ENCODE data around the gene OPN1MW.
"Not testable (repeated sequence)": the region's sequence is repeated elsewhere in the genome, so short reads cannot be mapped to it uniquely, and the experiment has no call there.

Gene OPN1MW

GRCh38 chrX:154182296-154182695 lies at the start of gene OPN1MW:
TSS of gene OPN1MW (plus strand) at chrX:154182596. CDS start at chrX:154182678, 82 bp downstream.
- H3K4me3 ChIP-seq; H3K36me3 ChIP-seq (replicated peaks); H3K4me1 ChIP-seq; DNase-seq (ENCODE audit: low spot score in 2 of 2); H3K27me3 ChIP-seq (ENCODE audit: low read depth); in situ Hi-C loops (cut with MboI; ENCODE audit: low sequenced_read_pairs); H3K9me3 ChIP-seq: not testable (repeated sequence)

GRCh38 chrX:154135458-154136229 lies 46.8 kb upstream of the OPN1MW start:
- H3K27me3 ChIP-seq (ENCODE audit: low read depth) = no peaks in the 10 kb centered on the region
- H3K36me3 ChIP-seq (replicated peaks) = no peaks in the 10 kb centered on the region
- DNase-seq (ENCODE audit: low spot score in 2 of 2) = no peak
- in situ Hi-C loops (cut with MboI; ENCODE audit: low sequenced_read_pairs) = loop anchor here (25.0 kb wide), 1 partner anchor 902 kb away; the partner anchor contains the start of gene FUNDC2
- H3K4me1 ChIP-seq = peaks cover 3% of the 10 kb centered on the region; the same call in 1 of the 2 replicates
- no peaks in the 10 kb centered on the region for H3K9me3 ChIP-seq
- H3K4me3 ChIP-seq = no peak overlapping the region

GRCh38 chrX:154136627-154137161 lies 45.7 kb upstream of the OPN1MW start:
- H3K4me1 ChIP-seq = peaks cover 3% of the 10 kb centered on the region; the same call in 1 of the 2 replicates
- no peaks in the 10 kb centered on the region for H3K27me3 ChIP-seq (ENCODE audit: low read depth)
- H3K36me3 ChIP-seq (replicated peaks) = no peaks in the 10 kb centered on the region
- peak overlapping the region; percentile 14 for H3K4me3 ChIP-seq
- peak; percentile 76 to 91 for DNase-seq (ENCODE audit: low spot score in 2 of 2)
- in situ Hi-C loops (cut with MboI; ENCODE audit: low sequenced_read_pairs) = loop anchor here (25.0 kb wide), 1 partner anchor 901 kb away; the partner anchor contains the start of gene FUNDC2
- no peaks in the 10 kb centered on the region for H3K9me3 ChIP-seq

- Histone ChIP-seq H3K9me3 (no peaks in the 10 kb centered on the region), H3K27me3 (ENCODE audit: low read depth) (no peaks in the 10 kb centered on the region), H3K4me3 (no peak overlapping the region), H3K4me1 (peaks cover 3% of the 10 kb centered on the region; the same call in 1 of the 2 replicates), H3K36me3 (replicated peaks) (no peaks in the 10 kb centered on the region)
- in situ Hi-C loops (cut with MboI; ENCODE audit: low sequenced_read_pairs) = loop anchor here (25.0 kb wide), 1 partner anchor 898 kb away; the partner anchor contains the start of gene FUNDC2
- DNase-seq (ENCODE audit: low spot score in 2 of 2) = no peak
Measured at GRCh38 chrX:154138857-154139256, 43.5 kb upstream of the OPN1MW start.

GRCh38 chrX:154140206-154140605 lies 42.2 kb upstream of the OPN1MW start:
- Histone ChIP-seq H3K4me3 (no peak overlapping the region), H3K36me3 (replicated peaks) (no peaks in the 10 kb centered on the region), H3K4me1 (peaks cover 3% of the 10 kb centered on the region; the same call in 1 of the 2 replicates), H3K27me3 (ENCODE audit: low read depth) (no peaks in the 10 kb centered on the region), H3K9me3 (no peaks in the 10 kb centered on the region)
- in situ Hi-C loops (cut with MboI; ENCODE audit: low sequenced_read_pairs) = loop anchor here (25.0 kb wide), 1 partner anchor 897 kb away; the partner anchor contains the start of gene FUNDC2
- DNase-seq (ENCODE audit: low spot score in 2 of 2) = no peak

- H3K9me3 ChIP-seq = no peaks in the 10 kb centered on the region
- H3K36me3 ChIP-seq (replicated peaks) = no peaks in the 10 kb centered on the region
- no peak for DNase-seq (ENCODE audit: low spot score in 2 of 2)
- in situ Hi-C loops (cut with MboI; ENCODE audit: low sequenced_read_pairs) = loop anchor here (25.0 kb wide), 1 partner anchor 897 kb away; the partner anchor contains the start of gene FUNDC2
- H3K4me1 ChIP-seq = peaks cover 3% of the 10 kb centered on the region; the same call in 1 of the 2 replicates
- H3K27me3 ChIP-seq (ENCODE audit: low read depth) = no peaks in the 10 kb centered on the region
- no peak overlapping the region for H3K4me3 ChIP-seq
Measured at GRCh38 chrX:154140742-154141141, 41.7 kb upstream of the OPN1MW start.

GRCh38 chrX:154142386-154142785 lies 40.0 kb upstream of the OPN1MW start:
- no peaks in the 10 kb centered on the region for H3K36me3 ChIP-seq (replicated peaks)
- H3K4me1 ChIP-seq = no peaks in the 10 kb centered on the region
- H3K4me3 ChIP-seq = no peak overlapping the region
- H3K9me3 ChIP-seq = no peaks in the 10 kb centered on the region
- in situ Hi-C loops (cut with MboI; ENCODE audit: low sequenced_read_pairs) = loop anchor here (25.0 kb wide), 1 partner anchor 895 kb away; the partner anchor contains the start of gene FUNDC2
- no peaks in the 10 kb centered on the region for H3K27me3 ChIP-seq (ENCODE audit: low read depth)
- no peak for DNase-seq (ENCODE audit: low spot score in 2 of 2)

- no peak overlapping the region for H3K4me3 ChIP-seq
- no peaks in the 10 kb centered on the region for H3K27me3 ChIP-seq (ENCODE audit: low read depth)
- no peaks in the 10 kb centered on the region for H3K4me1 ChIP-seq
- no peaks in the 10 kb centered on the region for H3K9me3 ChIP-seq
- no peaks in the 10 kb centered on the region for H3K36me3 ChIP-seq (replicated peaks)
- no peak for DNase-seq (ENCODE audit: low spot score in 2 of 2)
- in situ Hi-C loops (cut with MboI; ENCODE audit: low sequenced_read_pairs) = loop anchor here (25.0 kb wide), 1 partner anchor 894 kb away; the partner anchor contains the start of gene FUNDC2
Measured at GRCh38 chrX:154142950-154143745, 39.2 kb upstream of the OPN1MW start.

GRCh38 chrX:154144010-154144409 lies 38.4 kb upstream of the OPN1MW start, which contains the start of gene OPN1LW:
TSS of gene OPN1LW (plus strand) at chrX:154144243. CDS start at chrX:154144284, 41 bp downstream.
- in situ Hi-C loops (cut with MboI; ENCODE audit: low sequenced_read_pairs) = loop anchor here (25.0 kb wide), 1 partner anchor 893 kb away; the partner anchor contains the start of gene FUNDC2
- not testable (repeated sequence) for H3K9me3 ChIP-seq; H3K4me1 ChIP-seq; DNase-seq (ENCODE audit: low spot score in 2 of 2); H3K4me3 ChIP-seq; H3K36me3 ChIP-seq (replicated peaks); H3K27me3 ChIP-seq (ENCODE audit: low read depth)

GRCh38 chrX:154151030-154151429 lies 31.4 kb upstream of the OPN1MW start:
- DNase-seq (ENCODE audit: low spot score in 2 of 2); H3K27me3 ChIP-seq (ENCODE audit: low read depth); H3K4me1 ChIP-seq; H3K9me3 ChIP-seq; in situ Hi-C loops (cut with MboI; ENCODE audit: low sequenced_read_pairs); H3K4me3 ChIP-seq; H3K36me3 ChIP-seq (replicated peaks): not testable (repeated sequence)

GRCh38 chrX:154156221-154156620 lies 26.2 kb upstream of the OPN1MW start:
- in situ Hi-C loops (cut with MboI; ENCODE audit: low sequenced_read_pairs); H3K4me1 ChIP-seq; DNase-seq (ENCODE audit: low spot score in 2 of 2); H3K4me3 ChIP-seq; H3K9me3 ChIP-seq; H3K36me3 ChIP-seq (replicated peaks); H3K27me3 ChIP-seq (ENCODE audit: low read depth): not testable (repeated sequence)

GRCh38 chrX:154157207-154157606 lies 25.2 kb upstream of the OPN1MW start:
- DNase-seq (ENCODE audit: low spot score in 2 of 2); H3K27me3 ChIP-seq (ENCODE audit: low read depth); H3K4me1 ChIP-seq; H3K9me3 ChIP-seq; H3K4me3 ChIP-seq; in situ Hi-C loops (cut with MboI; ENCODE audit: low sequenced_read_pairs); H3K36me3 ChIP-seq (replicated peaks): not testable (repeated sequence)

GRCh38 chrX:154159345-154159744 lies 23.1 kb upstream of the OPN1MW start:
- H3K27me3 ChIP-seq (ENCODE audit: low read depth); H3K36me3 ChIP-seq (replicated peaks); H3K4me1 ChIP-seq: not testable (repeated sequence)

More at GRCh38 chrX:154159345-154159744, 23.1 kb upstream of the OPN1MW start:
- H3K9me3 ChIP-seq; DNase-seq (ENCODE audit: low spot score in 2 of 2); H3K4me3 ChIP-seq; in situ Hi-C loops (cut with MboI; ENCODE audit: low sequenced_read_pairs): not testable (repeated sequence)
